Measurements from ENCODE around the gene OBSL1.

OBSL1 gene

GRCh38 chr2:219538956-219539788 is 32.2 kb downstream of the OBSL1 start:
- no peak overlapping the region for H3K4me3 ChIP-seq (replicated peaks; ENCODE audit: low read depth, low read length)
- TF ChIP-seq CTCF (IDR thresholded peaks at IDR 0.05; ENCODE audit: low read depth, low read length, missing control alignments), result no peak
- DNase-seq (ENCODE audit: extremely low read depth, low read depth), result no peak

- no peak for TF ChIP-seq CTCF (IDR thresholded peaks at IDR 0.05; ENCODE audit: low read depth, low read length, missing control alignments)
- DNase-seq (ENCODE audit: extremely low read depth, low read depth), result no peak
- no peak overlapping the region for H3K4me3 ChIP-seq (replicated peaks; ENCODE audit: low read depth, low read length)
Measured at GRCh38 chr2:219538504-219538951, 32.8 kb downstream of the OBSL1 start.

GRCh38 chr2:219537657-219538488 is 33.5 kb downstream of the OBSL1 start:
- no peak for DNase-seq (ENCODE audit: extremely low read depth, low read depth)
- no peak for TF ChIP-seq CTCF (IDR thresholded peaks at IDR 0.05; ENCODE audit: low read depth, low read length, missing control alignments)
- no peak overlapping the region for H3K4me3 ChIP-seq (replicated peaks; ENCODE audit: low read depth, low read length)

- TF ChIP-seq CTCF (IDR thresholded peaks at IDR 0.05; ENCODE audit: low read depth, low read length, missing control alignments), result no peak
- DNase-seq (ENCODE audit: extremely low read depth, low read depth), result no peak
- H3K4me3 ChIP-seq (replicated peaks; ENCODE audit: low read depth, low read length), result no peak overlapping the region
Measured at GRCh38 chr2:219536967-219537366, 34.4 kb downstream of the OBSL1 start.

GRCh38 chr2:219536425-219536824 is 34.9 kb downstream of the OBSL1 start:
- DNase-seq (ENCODE audit: extremely low read depth, low read depth), result no peak
- no peak overlapping the region for H3K4me3 ChIP-seq (replicated peaks; ENCODE audit: low read depth, low read length)
- no peak for TF ChIP-seq CTCF (IDR thresholded peaks at IDR 0.05; ENCODE audit: low read depth, low read length, missing control alignments)

- H3K4me3 ChIP-seq (replicated peaks; ENCODE audit: low read depth, low read length), result no peak overlapping the region
- no peak for TF ChIP-seq CTCF (IDR thresholded peaks at IDR 0.05; ENCODE audit: low read depth, low read length, missing control alignments)
- no peak for DNase-seq (ENCODE audit: extremely low read depth, low read depth)
Measured at GRCh38 chr2:219533930-219534661, 37.2 kb downstream of the OBSL1 start.
